ENCODE data around the gene ZNF446. TPM values are rescaled to one million over a fixed set of nuclear protein-coding genes. Genes with fewer than 3 reads are reported as not detected.

ZNF446 gene
- polyA plus RNA-seq, 3 donors, result 2.0 to 6.2 (median 2.2) TPM

GRCh38 chr19:58466089-58466759 lies 9.9 kb upstream of the ZNF446 start:
- DNase-seq, result no peak
- H3K36me3 ChIP-seq (replicated peaks in 1 of 2; ENCODE audit: control insufficient read depth in 1 of 2, insufficient read depth in 2 of 2, low read length in 2 of 2), result peaks cover 15 to 16% of the 10 kb centered on the region in 2 donors
- WGBS (ENCODE audit: insufficient coverage), result 31% methylated on average over 10 of the region's 20 CpGs
- intact Hi-C loops (cut with micrococcal nuclease), result no loop called here
- Mint-ChIP-seq H3K27me3 (ENCODE audit: low read depth in 3 of 3) (peaks cover 3 to 11% (median 6%) of the 10 kb centered on the region in 3 donors), H3K4me1 (peaks cover 24% of the 10 kb centered on the region), H3K9me3 (peaks cover 0 to 9% (median 3%) of the 10 kb centered on the region in 7 donors), H3K27ac (peak overlapping the region in 2 of 7 donors; percentile 85 to 88), H3K36me3 (peaks cover 14 to 19% of the 10 kb centered on the region in 2 donors), H3K4me3 (peak overlapping the region; percentile 74 to 89)
- H3K27me3 ChIP-seq (ENCODE audit: control insufficient read depth in 2 of 2, insufficient read depth in 2 of 2, low read length in 2 of 2), result no peaks in the 10 kb centered on the region
- H3K4me2 ChIP-seq (replicated peaks; ENCODE audit: extremely low read depth, low read length, poor library complexity, severe bottlenecking), result peak overlapping the region; percentile 90
- H3K27ac ChIP-seq (ENCODE audit: low read depth in 1 of 2, low read length in 2 of 2), result peak overlapping the region in 1 of 2 donors; percentile 85
- no peaks in the 10 kb centered on the region for H4K20me1 ChIP-seq (ENCODE audit: insufficient read depth, low read length)
- H2AFZ ChIP-seq (ENCODE audit: insufficient read depth, low read depth, low read length, poor library complexity, severe bottlenecking), result peak overlapping the region; percentile 98
- no peak for TF ChIP-seq CTCF (IDR thresholded peaks at IDR 0.05)
- peaks cover 24 to 29% of the 10 kb centered on the region in 2 donors for H3K4me1 ChIP-seq (ENCODE audit: control insufficient read depth in 1 of 2, insufficient read depth in 2 of 2, low read length in 2 of 2)
- H3K9me3 ChIP-seq (replicated peaks in 1 of 2; ENCODE audit: control insufficient read depth in 1 of 2, insufficient read depth in 1 of 2, low read length in 2 of 2), result no peaks in the 10 kb centered on the region
- H3K79me2 ChIP-seq (ENCODE audit: insufficient read depth, low read length), result peaks cover 15% of the 10 kb centered on the region
- no peak overlapping the region for H3K9ac ChIP-seq (ENCODE audit: insufficient read depth, low read length, poor library complexity, severe bottlenecking)
- H3K4me3 ChIP-seq (replicated peaks in 1 of 3; ENCODE audit: low read depth in 2 of 3, low read length in 3 of 3), result peak overlapping the region in 2 of 3 experiments; percentile 65 to 92

- H3K4me3 Mint-ChIP-seq, result peak within 1 kb of the TSS; percentile 74 to 89
- no peak for TF ChIP-seq CTCF (IDR thresholded peaks at IDR 0.05)
- peak within 1 kb of the TSS; percentile 90 for H3K4me2 ChIP-seq (replicated peaks; ENCODE audit: extremely low read depth, low read length, poor library complexity, severe bottlenecking)
- peak within 1 kb of the TSS; percentile 17 to 90 (median 74) for H3K27ac Mint-ChIP-seq
- H3K4me3 ChIP-seq (replicated peaks in 1 of 3; ENCODE audit: low read depth in 2 of 3, low read length in 3 of 3), result peak within 1 kb of the TSS; percentile 62 to 92 (median 65)
- peaks cover 24% of the 10 kb centered on the region for H3K4me1 Mint-ChIP-seq
- peaks cover 0 to 9% (median 3%) of the 10 kb centered on the region in 7 donors for H3K9me3 Mint-ChIP-seq
- peaks cover 15% of the 10 kb centered on the region for H3K79me2 ChIP-seq (ENCODE audit: insufficient read depth, low read length)
- H3K36me3 ChIP-seq (replicated peaks in 1 of 2; ENCODE audit: control insufficient read depth in 1 of 2, insufficient read depth in 2 of 2, low read length in 2 of 2), result peaks cover 21% of the 10 kb centered on the region in 2 donors
- intact Hi-C loops (cut with micrococcal nuclease), result loop anchor here in 1 of 2 donors (1.0 kb wide), 1 partner anchor 32 kb away; no protein-coding TSS in a partner anchor
- peak; percentile 96 to 97 (median 96) for DNase-seq
- peaks cover 3 to 9% (median 6%) of the 10 kb centered on the region in 3 donors for H3K27me3 Mint-ChIP-seq (ENCODE audit: low read depth in 3 of 3)
- peak within 1 kb of the TSS; percentile 98 for H2AFZ ChIP-seq (ENCODE audit: insufficient read depth, low read depth, low read length, poor library complexity, severe bottlenecking)
- no peaks in the 10 kb centered on the region for H3K27me3 ChIP-seq (ENCODE audit: control insufficient read depth in 2 of 2, insufficient read depth in 2 of 2, low read length in 2 of 2)
- H3K9ac ChIP-seq (ENCODE audit: insufficient read depth, low read length, poor library complexity, severe bottlenecking), result peak within 1 kb of the TSS; percentile 88
- H4K20me1 ChIP-seq (ENCODE audit: insufficient read depth, low read length), result no peaks in the 10 kb centered on the region
- peaks cover 19 to 24% of the 10 kb centered on the region in 2 donors for H3K36me3 Mint-ChIP-seq
- H3K27ac ChIP-seq (ENCODE audit: low read depth in 1 of 2, low read length in 2 of 2), result peak within 1 kb of the TSS in 1 of 2 donors; percentile 85
- H3K4me1 ChIP-seq (ENCODE audit: control insufficient read depth in 1 of 2, insufficient read depth in 2 of 2, low read length in 2 of 2), result peaks cover 24 to 29% of the 10 kb centered on the region in 2 donors
- H3K9me3 ChIP-seq (replicated peaks in 1 of 2; ENCODE audit: control insufficient read depth in 1 of 2, insufficient read depth in 1 of 2, low read length in 2 of 2), result no peaks in the 10 kb centered on the region
- WGBS (ENCODE audit: insufficient coverage), result under 1% methylated on average over 92 of the region's 92 CpGs
Measured at GRCh38 chr19:58466760-58467589, 9.2 kb upstream of the ZNF446 start, which contains the start of gene ZNF324. Gene ZNF324 (plus strand): TSS chr19:58467080. CDS start chr19:58469186, 2,106 bp downstream.

Measured in CD14-positive monocyte (primary cell).